AG10803 (cell line): ENCODE data around the gene ART1.
"Not testable (repeated sequence)": the region's sequence is repeated elsewhere in the genome, so short reads cannot be mapped to it uniquely, and the experiment has no call there.

Experiments
- DNase-seq: peaks from one replicate; pipeline ENCODE4 v3.0.0; 2010; ENCODE audit warnings: low read depth
- H3K4me3 ChIP-seq: 2 replicates; pipeline ENCODE4 v1.5.1; 2011; ENCODE audit warnings: mild to moderate bottlenecking, low read length, control low read depth
- CTCF ChIP-seq: conservative IDR thresholded peaks from 2 replicates; pipeline ENCODE4 v1.5.1; 2011; ENCODE audit warnings: mild to moderate bottlenecking, low read length, control low read depth, inconsistent platforms

The ART1 gene

DNA sequence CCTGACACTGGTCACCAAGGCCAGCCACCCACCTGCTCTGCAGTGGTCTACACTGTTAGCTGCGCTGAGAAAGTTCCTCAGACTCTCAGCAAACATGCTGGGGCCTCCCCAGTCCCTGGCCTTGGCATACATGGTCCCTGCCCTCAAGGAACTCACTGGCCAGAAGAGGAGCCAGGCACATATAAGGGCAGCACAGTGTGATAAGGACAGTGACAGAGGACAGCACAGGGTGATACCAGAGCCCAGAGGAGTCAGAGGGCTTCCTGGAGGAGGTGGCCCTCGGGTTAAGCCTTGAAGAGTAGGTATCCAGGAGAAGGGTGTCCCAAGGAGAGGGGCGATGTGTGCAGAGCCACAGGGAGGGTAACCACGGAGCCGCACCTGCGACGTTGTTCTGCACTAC lies 624 bp downstream of the ART1 start:
- no peak for DNase-seq
- H3K4me3 ChIP-seq, result no peak overlapping the region
- no peak for TF ChIP-seq CTCF

GRCh38 chr11:3648843-3649242 lies 3.9 kb downstream of the ART1 start:
- DNase-seq, H3K4me3 ChIP-seq: not testable (repeated sequence)

GRCh38 chr11:3649374-3649773 lies 4.4 kb downstream of the ART1 start:
- not testable (repeated sequence) for H3K4me3 ChIP-seq, DNase-seq

DNA sequence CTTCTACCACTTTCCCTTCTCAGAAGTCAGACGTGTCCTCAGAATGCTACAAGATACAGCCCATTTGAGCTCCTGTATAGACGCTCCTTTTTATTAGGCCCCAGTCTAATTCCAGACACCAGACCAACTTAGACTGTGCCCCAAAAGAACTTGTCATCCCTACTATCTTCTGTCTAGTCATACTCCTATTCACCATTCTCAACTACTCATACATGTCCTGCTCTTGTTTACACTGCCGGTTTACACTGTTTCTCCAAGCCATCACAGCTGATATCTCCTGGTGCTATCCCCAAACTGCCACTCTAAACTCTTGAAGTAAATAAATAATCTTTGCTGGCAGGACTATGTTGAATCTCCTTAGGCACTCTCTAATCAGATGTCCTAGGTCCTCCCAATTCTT lies 7.6 kb downstream of the ART1 start:
- DNase-seq, H3K4me3 ChIP-seq: not testable (repeated sequence)

- DNase-seq, result no peak
- no peak for TF ChIP-seq CTCF
- no peak overlapping the region for H3K4me3 ChIP-seq
Observed at GRCh38 chr11:3655547-3655946, 10.6 kb downstream of the ART1 start.

- H3K4me3 ChIP-seq, DNase-seq: not testable (repeated sequence)
Observed at GRCh38 chr11:3657331-3657730, 12.4 kb downstream of the ART1 start.

DNA sequence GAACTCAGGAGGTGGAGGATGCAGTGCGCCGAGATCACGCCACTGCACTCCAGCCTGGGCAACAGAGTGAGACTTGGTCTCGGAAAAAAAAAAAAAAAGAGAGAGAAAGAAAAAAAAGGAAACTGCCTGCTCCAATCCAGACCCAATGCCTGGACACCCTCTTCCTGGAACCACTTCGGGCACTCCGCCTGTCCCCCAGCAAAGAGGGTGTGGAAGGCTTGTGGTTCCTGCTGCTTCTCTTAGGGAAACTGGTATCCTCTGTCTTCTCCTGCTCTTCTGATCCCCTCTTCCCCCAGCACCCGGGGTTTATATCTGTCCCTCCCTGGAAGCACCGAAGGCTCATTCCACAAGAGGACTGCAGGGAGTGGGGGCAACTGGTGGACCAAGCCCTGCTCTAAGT lies 13.3 kb downstream of the ART1 start:
- no peak overlapping the region for H3K4me3 ChIP-seq
- DNase-seq, result no peak
- TF ChIP-seq CTCF, result no peak

DNA sequence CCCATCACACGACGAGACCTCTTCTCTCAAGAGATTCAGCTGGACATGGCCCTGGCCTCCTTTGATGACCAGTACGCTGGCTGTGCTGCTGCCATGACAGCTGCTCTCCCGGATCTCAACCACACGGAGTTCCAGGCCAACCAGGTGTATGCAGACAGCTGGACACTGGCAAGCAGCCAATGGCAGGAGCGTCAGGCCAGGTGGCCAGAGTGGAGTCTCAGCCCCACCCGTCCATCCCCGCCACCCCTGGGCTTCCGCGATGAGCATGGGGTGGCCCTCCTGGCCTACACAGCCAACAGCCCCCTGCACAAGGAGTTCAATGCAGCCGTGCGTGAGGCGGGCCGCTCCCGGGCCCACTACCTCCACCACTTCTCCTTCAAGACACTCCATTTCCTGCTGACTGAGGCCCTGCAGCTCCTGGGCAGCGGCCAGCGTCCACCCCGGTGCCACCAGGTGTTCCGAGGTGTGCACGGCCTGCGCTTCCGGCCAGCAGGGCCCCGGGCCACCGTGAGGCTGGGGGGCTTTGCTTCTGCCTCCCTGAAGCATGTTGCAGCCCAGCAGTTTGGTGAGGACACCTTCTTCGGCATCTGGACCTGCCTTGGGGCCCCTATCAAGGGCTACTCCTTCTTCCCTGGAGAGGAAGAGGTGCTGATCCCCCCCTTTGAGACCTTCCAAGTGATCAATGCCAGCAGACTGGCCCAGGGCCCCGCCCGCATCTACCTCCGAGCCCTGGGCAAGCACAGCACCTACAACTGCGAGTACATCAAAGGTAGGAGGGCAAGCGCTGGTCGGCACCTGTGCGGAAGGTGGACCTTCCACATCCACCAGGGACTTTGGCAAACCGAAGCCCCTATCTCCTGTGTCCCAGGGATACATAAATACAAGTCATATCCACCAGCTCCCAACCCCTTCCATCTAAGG lies 14.9 kb downstream of the ART1 start:
- DNase-seq, result no peak
- no peak for TF ChIP-seq CTCF
- H3K4me3 ChIP-seq, result no peak overlapping the region

DNA sequence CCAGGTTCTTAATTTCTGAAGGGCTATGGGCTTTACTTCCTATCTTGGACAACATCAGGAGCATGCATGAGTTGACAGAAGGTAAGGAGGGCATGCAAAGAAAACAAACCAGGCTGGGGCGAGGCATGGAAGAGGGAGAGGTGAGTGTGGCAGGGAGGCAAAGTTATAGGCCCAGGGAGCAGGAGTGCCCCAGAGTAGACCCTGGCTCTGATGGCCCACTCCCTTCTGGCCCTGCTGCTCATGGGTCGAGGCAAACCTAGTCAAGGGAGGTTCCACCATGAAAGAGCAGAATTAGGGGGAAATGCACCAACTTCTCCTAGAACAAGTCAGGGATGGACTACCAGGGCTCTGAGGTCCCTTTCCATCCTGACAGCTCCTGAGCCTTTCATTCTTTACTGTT lies 16.0 kb downstream of the ART1 start:
- no peak for TF ChIP-seq CTCF
- no peak overlapping the region for H3K4me3 ChIP-seq
- no peak for DNase-seq
